ENCODE data around the gene POLG. TPM values are rescaled to one million over a fixed set of nuclear protein-coding genes. Genes with fewer than 3 reads are reported as not detected.
"Not testable (repeated sequence)": the region's sequence is repeated elsewhere in the genome, so short reads cannot be mapped to it uniquely, and the experiment has no call there.

Gene POLG
- polyA plus RNA-seq, 6 donors from 2014 or later = 23.7 to 61.3 (median 28.5) TPM

GRCh38 chr15:89303986-89304385, 30.6 kb downstream of the POLG start:
- H3K36me3 Mint-ChIP-seq = peaks cover 0 to 9% of the 10 kb centered on the region in 2 donors
- H3K9me3 Mint-ChIP-seq = peaks cover 0 to 2% (median 0%) of the 10 kb centered on the region in 7 donors
- H3K4me3 Mint-ChIP-seq = no peak overlapping the region
- ATAC-seq (ENCODE audit: low read depth in 2 of 2) (no peak), DNase-seq (no peak)
- H3K27ac Mint-ChIP-seq = no peak overlapping the region
- no peaks in the 10 kb centered on the region for H3K27me3 Mint-ChIP-seq
- no peaks in the 10 kb centered on the region for H3K4me1 Mint-ChIP-seq

- H3K9me3 Mint-ChIP-seq = peaks cover 0 to 11% (median 3%) of the 10 kb centered on the region in 7 donors
- no peaks in the 10 kb centered on the region for H3K27me3 Mint-ChIP-seq
- H3K4me3 Mint-ChIP-seq = no peak overlapping the region
- no peak overlapping the region for H3K27ac Mint-ChIP-seq
- H3K4me1 Mint-ChIP-seq = no peaks in the 10 kb centered on the region
- ATAC-seq (ENCODE audit: low read depth in 2 of 2) = no peak
- peaks cover 8 to 16% of the 10 kb centered on the region in 2 donors for H3K36me3 Mint-ChIP-seq
- DNase-seq = no peak
These were observed 33.1 kb downstream of the POLG start for GRCh38 chr15:89301304-89302089.

GRCh38 chr15:89299896-89300295, 34.7 kb downstream of the POLG start:
- Mint-ChIP-seq H3K4me3 (no peak overlapping the region), H3K4me1 (no peaks in the 10 kb centered on the region), H3K27me3 (no peaks in the 10 kb centered on the region), H3K9me3 (peaks cover 0 to 11% (median 3%) of the 10 kb centered on the region in 7 donors), H3K36me3 (peaks cover 8 to 16% of the 10 kb centered on the region in 2 donors), H3K27ac (no peak overlapping the region)
- no peak for DNase-seq
- no peak for ATAC-seq (ENCODE audit: low read depth in 2 of 2)

GRCh38 chr15:89293012-89293411, 41.6 kb downstream of the POLG start:
- Mint-ChIP-seq H3K36me3 (peaks cover under 1 to 22% of the 10 kb centered on the region in 2 donors), H3K9me3 (peaks cover 0 to 4% (median 0%) of the 10 kb centered on the region in 7 donors), H3K27me3 (no peaks in the 10 kb centered on the region), H3K4me1 (no peaks in the 10 kb centered on the region), H3K4me3 (no peak overlapping the region), H3K27ac (no peak overlapping the region)
- no peak for DNase-seq
- ATAC-seq (ENCODE audit: low read depth in 2 of 2) = no peak

GRCh38 chr15:89291934-89292438, 42.6 kb downstream of the POLG start:
- H3K4me3 Mint-ChIP-seq = no peak overlapping the region
- no peaks in the 10 kb centered on the region for H3K4me1 Mint-ChIP-seq
- H3K27ac Mint-ChIP-seq = no peak overlapping the region
- ATAC-seq (ENCODE audit: low read depth in 2 of 2) (no peak), DNase-seq (no peak)
- H3K36me3 Mint-ChIP-seq = peaks cover 8 to 26% of the 10 kb centered on the region in 2 donors
- H3K9me3 Mint-ChIP-seq = peaks cover 0 to 4% (median 0%) of the 10 kb centered on the region in 7 donors
- H3K27me3 Mint-ChIP-seq = no peaks in the 10 kb centered on the region

- H3K9me3 Mint-ChIP-seq = peaks cover 0 to 9% (median 3%) of the 10 kb centered on the region in 7 donors
- no peak overlapping the region for H3K27ac Mint-ChIP-seq
- H3K27me3 Mint-ChIP-seq = no peaks in the 10 kb centered on the region
- no peak overlapping the region for H3K4me3 Mint-ChIP-seq
- H3K4me1 Mint-ChIP-seq = no peaks in the 10 kb centered on the region
- H3K36me3 Mint-ChIP-seq = peaks cover 6 to 9% of the 10 kb centered on the region in 2 donors
- ATAC-seq (ENCODE audit: low read depth in 2 of 2) (no peak), DNase-seq (no peak)
These were observed 51.4 kb downstream of the POLG start for GRCh38 chr15:89283201-89283600.

GRCh38 chr15:89282631-89283030, 52.0 kb downstream of the POLG start:
- Mint-ChIP-seq H3K27me3 (no peaks in the 10 kb centered on the region), H3K4me1 (no peaks in the 10 kb centered on the region), H3K9me3 (peaks cover 0 to 9% (median 3%) of the 10 kb centered on the region in 7 donors), H3K4me3 (no peak overlapping the region), H3K27ac (no peak overlapping the region), H3K36me3 (peaks cover 6 to 7% of the 10 kb centered on the region in 2 donors)
- no peak for DNase-seq
- ATAC-seq (ENCODE audit: low read depth in 2 of 2) = no peak

- ATAC-seq (ENCODE audit: low read depth in 2 of 2) (no peak), DNase-seq (no peak)
- Mint-ChIP-seq H3K4me1 (no peaks in the 10 kb centered on the region), H3K27ac (no peak overlapping the region), H3K27me3 (no peaks in the 10 kb centered on the region), H3K36me3 (no peaks in the 10 kb centered on the region), H3K4me3 (no peak overlapping the region), H3K9me3 (no peaks in the 10 kb centered on the region)
These were observed 56.3 kb downstream of the POLG start for GRCh38 chr15:89278307-89278706.

- H3K27me3 Mint-ChIP-seq; DNase-seq; H3K27ac Mint-ChIP-seq; H3K4me3 Mint-ChIP-seq; H3K36me3 Mint-ChIP-seq; H3K9me3 Mint-ChIP-seq; ATAC-seq (ENCODE audit: low read depth in 2 of 2); H3K4me1 Mint-ChIP-seq: not testable (repeated sequence)
These were observed 57.3 kb downstream of the POLG start for GRCh38 chr15:89277281-89277680.

Other genes with a start within 250 kb of the POLG start
- 10 to 100 TPM in 4 of 6 donors, 1 to 10 TPM in 2; 5.4 to 17.6 (median 12.1) TPM for gene ABHD2, start 246.4 kb downstream of the POLG start, polyA plus RNA-seq (ENCODE audit: low read depth in 6 of 6)
- gene RLBP1, start 113.2 kb downstream of the POLG start, polyA plus RNA-seq (ENCODE audit: low read depth in 6 of 6) = not detected
- 1 to 10 TPM; 2.6 to 8.2 (median 5.1) TPM for gene FANCI, start 90.8 kb downstream of the POLG start, polyA plus RNA-seq (ENCODE audit: low read depth in 6 of 6)
- gene RHCG, start 161.8 kb upstream of the POLG start, polyA plus RNA-seq (ENCODE audit: low read depth in 6 of 6) = not detected
- gene TICRR, start 240.6 kb upstream of the POLG start, polyA plus RNA-seq (ENCODE audit: low read depth in 6 of 6) = not detected